Fibroblast of villous mesenchyme (primary cell): ENCODE measurements around the gene EIF3L. TPM values are rescaled to one million over a fixed set of nuclear protein-coding genes. Genes with fewer than 3 reads are reported as not detected.
A peak's percentile ranks its signal among the peaks of the same experiment; 100 is the strongest.
"Not testable (repeated sequence)": the region's sequence is repeated elsewhere in the genome, so short reads cannot be mapped to it uniquely, and the experiment has no call there.

Source experiments
- DNase-seq: peaks from one replicate; pipeline ENCODE4 v3.0.0-alpha.2; 2010; ENCODE audit warnings: low read depth
- H3K4me3 ChIP-seq: 2 replicates; pipeline ENCODE4 v1.5.1; 2011; ENCODE audit warnings: low read depth, mild to moderate bottlenecking, low read length
- total RNA-seq: library from RNA; depleted of rRNA; stranded (reverse); fragments of >200 nt; gene quantifications from 2 replicates; pipeline ENCODE4 v1.2.3, GENCODE V29; 2012
- TF ChIP-seq, protein P1 (sequence below): IDR thresholded peaks from 2 replicates; pipeline ENCODE4 v1.5.1; 2012; ENCODE audit warnings: low read depth, mild to moderate bottlenecking, low read length; ENCODE audit not compliant: insufficient read depth

Gene EIF3L
- 230 and 285 TPM in 2 replicates for total RNA-seq

DNA sequence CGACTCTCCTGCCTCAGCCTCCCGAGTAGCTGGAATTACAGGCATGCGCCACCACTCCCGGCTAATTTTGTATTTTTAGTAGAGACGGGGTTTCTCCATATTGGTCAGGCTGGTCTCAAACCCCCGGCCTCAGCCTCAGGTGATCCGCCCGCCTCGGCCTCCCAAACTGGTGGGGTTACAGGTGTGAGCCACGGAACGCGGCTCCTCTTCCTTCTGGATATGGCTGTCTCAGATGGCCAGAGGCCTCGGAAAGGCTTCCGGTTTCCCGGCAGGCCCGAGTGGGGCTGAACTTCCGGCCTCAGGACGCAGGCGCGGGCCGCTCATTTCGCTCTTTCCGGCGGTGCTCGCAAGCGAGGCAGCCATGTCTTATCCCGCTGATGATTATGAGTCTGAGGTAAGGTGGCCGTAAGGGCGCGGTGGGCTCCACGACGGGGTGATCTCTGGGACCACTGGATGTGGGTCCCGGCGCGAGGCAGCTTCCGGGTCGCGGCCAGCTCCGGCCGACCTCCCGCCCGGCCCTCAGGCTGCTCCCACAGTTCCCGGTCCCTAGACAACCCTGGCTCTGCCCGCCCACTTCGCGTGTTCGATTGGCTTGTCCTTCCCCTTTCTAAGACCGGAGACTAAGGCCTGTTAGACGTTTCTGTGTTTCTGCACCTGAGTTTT, at the start of gene EIF3L:
Gene EIF3L (plus strand): TSS at position 331 of the 663 bp plus-strand sequence. CDS start 31 bp downstream, at position 362.
- DNase-seq: peak; percentile 91
- H3K4me3 ChIP-seq: peak within 1 kb of the TSS; percentile 94
- TF ChIP-seq, protein P1, sequence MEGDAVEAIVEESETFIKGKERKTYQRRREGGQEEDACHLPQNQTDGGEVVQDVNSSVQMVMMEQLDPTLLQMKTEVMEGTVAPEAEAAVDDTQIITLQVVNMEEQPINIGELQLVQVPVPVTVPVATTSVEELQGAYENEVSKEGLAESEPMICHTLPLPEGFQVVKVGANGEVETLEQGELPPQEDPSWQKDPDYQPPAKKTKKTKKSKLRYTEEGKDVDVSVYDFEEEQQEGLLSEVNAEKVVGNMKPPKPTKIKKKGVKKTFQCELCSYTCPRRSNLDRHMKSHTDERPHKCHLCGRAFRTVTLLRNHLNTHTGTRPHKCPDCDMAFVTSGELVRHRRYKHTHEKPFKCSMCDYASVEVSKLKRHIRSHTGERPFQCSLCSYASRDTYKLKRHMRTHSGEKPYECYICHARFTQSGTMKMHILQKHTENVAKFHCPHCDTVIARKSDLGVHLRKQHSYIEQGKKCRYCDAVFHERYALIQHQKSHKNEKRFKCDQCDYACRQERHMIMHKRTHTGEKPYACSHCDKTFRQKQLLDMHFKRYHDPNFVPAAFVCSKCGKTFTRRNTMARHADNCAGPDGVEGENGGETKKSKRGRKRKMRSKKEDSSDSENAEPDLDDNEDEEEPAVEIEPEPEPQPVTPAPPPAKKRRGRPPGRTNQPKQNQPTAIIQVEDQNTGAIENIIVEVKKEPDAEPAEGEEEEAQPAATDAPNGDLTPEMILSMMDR: no peak

DNA sequence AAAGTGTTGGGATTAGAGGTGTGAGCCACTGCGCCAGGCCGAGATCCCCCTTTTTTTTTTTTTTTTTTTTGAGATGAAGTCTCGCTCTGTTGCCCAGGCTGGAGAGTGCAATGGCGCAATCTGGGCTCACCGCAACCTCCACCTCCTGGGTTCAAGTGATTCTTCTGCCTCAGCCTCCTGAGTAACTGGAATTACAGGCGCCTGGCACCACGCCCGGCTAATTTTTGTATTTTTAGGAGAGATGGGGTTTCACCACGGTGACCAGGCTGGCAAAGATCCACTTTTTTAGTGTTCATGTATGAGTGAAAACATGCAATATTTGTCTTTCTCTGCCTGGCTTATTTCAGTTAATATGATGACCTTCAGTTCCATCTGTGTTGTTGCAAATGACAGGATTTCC, 49.2 kb upstream of the EIF3L start:
- DNase-seq, H3K4me3 ChIP-seq: not testable (repeated sequence)

GRCh38 chr22:37801946-37802309, 47.3 kb upstream of the EIF3L start:
- DNase-seq: no peak
- TF ChIP-seq, protein P1: no peak
- peak overlapping the region; percentile 69 for H3K4me3 ChIP-seq

GRCh38 chr22:37802310-37803194, 46.7 kb upstream of the EIF3L start:
- DNase-seq: peak; percentile 63
- TF ChIP-seq, protein P1: peak; percentile 8
- peak overlapping the region; percentile 69 for H3K4me3 ChIP-seq

DNA sequence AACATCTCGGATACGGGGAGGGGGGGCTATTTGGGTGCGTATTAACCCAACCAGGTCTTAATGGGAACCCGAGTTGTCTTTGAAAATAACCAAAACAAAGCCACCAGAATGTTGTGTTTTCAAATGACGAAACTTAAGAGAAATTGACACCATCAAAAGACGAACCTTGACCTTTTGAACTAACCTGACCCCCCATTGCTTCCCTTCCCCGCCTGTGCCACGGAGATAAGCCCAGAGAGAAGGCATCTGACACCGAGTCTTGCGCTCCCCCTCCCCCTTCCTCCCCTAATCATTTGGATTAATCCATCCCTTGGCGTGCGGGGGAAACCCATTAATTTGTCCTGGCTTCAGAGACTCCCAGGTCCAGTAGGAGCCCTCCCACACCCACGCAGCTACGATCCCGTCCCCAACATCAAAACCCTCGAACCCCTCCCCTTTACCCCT, 46.0 kb upstream of the EIF3L start:
- TF ChIP-seq, protein P1: no peak
- peak overlapping the region; percentile 69 for H3K4me3 ChIP-seq
- DNase-seq: no peak

- no peak overlapping the region for H3K4me3 ChIP-seq
- DNase-seq: no peak
- TF ChIP-seq, protein P1: no peak
Measured at GRCh38 chr22:37803639-37804351, 45.4 kb upstream of the EIF3L start.

GRCh38 chr22:37804352-37804880, 44.8 kb upstream of the EIF3L start:
- H3K4me3 ChIP-seq: peak overlapping the region; percentile 81
- TF ChIP-seq, protein P1: no peak
- no peak for DNase-seq
